ENCODE results near the gene DNASE1.
"Not testable (repeated sequence)": the region's sequence is repeated elsewhere in the genome, so short reads cannot be mapped to it uniquely, and the experiment has no call there.

DNASE1 gene

GRCh38 chr16:3654249-3654991 is at the start of gene DNASE1:
Gene DNASE1, plus strand, starts transcription at chr16:3654691. Its CDS starts 683 bp downstream, at chr16:3655374.
- Histone ChIP-seq H3K36me3 (replicated peaks) (peaks cover 62% of the 10 kb centered on the region), H3K9me3 (no peaks in the 10 kb centered on the region), H3K4me1 (0 out of 2 replicates have a peak, but pooled peaks cover 4% of the 10 kb centered on the region), H3K4me3 (no peak within 1 kb of the TSS), H3K27me3 (ENCODE audit: low read depth) (no peaks in the 10 kb centered on the region)
- in situ Hi-C loops (cut with MboI; ENCODE audit: low sequenced_read_pairs) = no loop called here
- DNase-seq (ENCODE audit: low spot score in 2 of 2) = peak; percentile 46 to 87

- Histone ChIP-seq H3K4me1 (peaks cover 5% of the 10 kb centered on the region; the same call in 1 of the 2 replicates), H3K9me3 (no peaks in the 10 kb centered on the region), H3K36me3 (replicated peaks) (peaks cover 13% of the 10 kb centered on the region), H3K4me3 (no peak overlapping the region), H3K27me3 (ENCODE audit: low read depth) (no peaks in the 10 kb centered on the region)
- no peak for DNase-seq (ENCODE audit: low spot score in 2 of 2)
- in situ Hi-C loops (cut with MboI; ENCODE audit: low sequenced_read_pairs) = no loop called here
Measured at GRCh38 chr16:3606441-3606840, 48.0 kb upstream of the DNASE1 start.

DNA sequence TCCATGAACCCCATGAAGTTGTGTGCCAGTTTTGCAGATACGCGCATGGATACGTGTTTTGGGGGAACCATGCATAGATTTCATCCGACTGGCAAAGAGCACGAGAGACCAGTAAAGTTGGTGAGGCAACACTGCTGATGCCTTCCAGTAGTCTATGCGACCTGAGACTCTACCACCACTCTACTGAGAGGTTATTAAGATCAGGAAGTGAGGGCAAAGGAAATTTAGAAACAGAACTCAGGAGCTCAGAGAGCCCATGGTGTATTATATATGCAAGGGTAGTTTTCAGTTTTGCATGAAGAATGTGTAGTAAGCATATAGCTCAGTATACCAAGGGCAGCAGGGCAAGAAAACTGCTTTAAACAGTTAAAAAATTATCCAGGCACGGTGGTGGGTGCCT is 47.3 kb upstream of the DNASE1 start:
- Histone ChIP-seq H3K4me1 (peaks cover 5% of the 10 kb centered on the region; the same call in 1 of the 2 replicates), H3K27me3 (ENCODE audit: low read depth) (no peaks in the 10 kb centered on the region), H3K4me3 (no peak overlapping the region), H3K36me3 (replicated peaks) (peaks cover 5% of the 10 kb centered on the region), H3K9me3 (no peaks in the 10 kb centered on the region)
- in situ Hi-C loops (cut with MboI; ENCODE audit: low sequenced_read_pairs) = no loop called here
- no peak for DNase-seq (ENCODE audit: low spot score in 2 of 2)

DNA sequence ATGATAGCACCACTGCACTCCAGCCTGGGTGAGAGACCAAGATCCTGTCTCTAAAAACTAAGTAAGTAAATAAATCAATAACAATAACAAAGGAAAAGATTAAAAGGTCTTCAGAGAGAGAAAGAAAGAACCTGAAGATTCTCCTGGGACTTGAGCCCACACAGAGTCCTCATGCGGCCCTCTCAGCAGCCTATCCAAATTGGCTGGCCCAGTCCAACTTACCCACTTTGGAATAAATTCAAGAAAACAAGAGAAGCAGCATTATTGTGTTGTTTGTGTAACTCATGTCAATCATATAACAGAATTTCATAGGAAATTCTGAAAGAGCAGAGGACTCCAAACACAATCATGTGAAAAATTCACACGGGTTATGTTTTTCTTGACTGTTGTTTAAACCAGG is 46.9 kb upstream of the DNASE1 start:
- H3K27me3 ChIP-seq (ENCODE audit: low read depth) = no peaks in the 10 kb centered on the region
- in situ Hi-C loops (cut with MboI; ENCODE audit: low sequenced_read_pairs) = no loop called here
- no peak for DNase-seq (ENCODE audit: low spot score in 2 of 2)

GRCh38 chr16:3608069-3608468 is 46.4 kb upstream of the DNASE1 start:
- in situ Hi-C loops (cut with MboI; ENCODE audit: low sequenced_read_pairs) = no loop called here
- no peak for DNase-seq (ENCODE audit: low spot score in 2 of 2)
- H3K9me3 ChIP-seq = no peaks in the 10 kb centered on the region
- H3K36me3 ChIP-seq (replicated peaks) = peaks cover 3% of the 10 kb centered on the region
- H3K4me1 ChIP-seq = peaks cover 9% of the 10 kb centered on the region; the same call in 1 of the 2 replicates
- no peak overlapping the region for H3K4me3 ChIP-seq
- H3K27me3 ChIP-seq (ENCODE audit: low read depth) = no peaks in the 10 kb centered on the region

More for the DNA sequence above, 46.9 kb upstream of the DNASE1 start:
- Histone ChIP-seq H3K9me3 (no peaks in the 10 kb centered on the region), H3K4me3 (no peak overlapping the region), H3K36me3 (replicated peaks) (peaks cover 4% of the 10 kb centered on the region), H3K4me1 (peaks cover 6% of the 10 kb centered on the region; the same call in 1 of the 2 replicates)

DNA sequence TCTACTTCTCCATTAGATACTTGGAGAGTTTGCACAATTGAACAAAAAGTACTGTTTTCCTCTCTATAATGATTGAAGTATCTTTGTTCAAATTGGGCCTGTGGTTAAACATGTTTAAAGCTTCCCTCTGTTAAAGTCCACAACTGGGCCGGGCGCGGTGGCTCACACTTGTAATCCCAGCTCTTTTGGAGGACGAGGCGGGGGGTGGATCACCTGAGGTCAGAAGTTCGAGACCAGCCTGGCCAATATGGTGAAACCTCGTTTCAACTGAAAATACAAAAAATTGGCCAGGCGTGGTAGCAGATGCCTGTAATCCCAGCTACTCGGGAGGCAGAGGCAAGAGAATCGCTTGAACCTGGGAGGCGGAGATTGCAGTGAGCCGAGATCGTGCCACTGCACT is 45.5 kb upstream of the DNASE1 start:
- H3K36me3 ChIP-seq (replicated peaks); H3K27me3 ChIP-seq (ENCODE audit: low read depth); in situ Hi-C loops (cut with MboI; ENCODE audit: low sequenced_read_pairs); H3K4me1 ChIP-seq; DNase-seq (ENCODE audit: low spot score in 2 of 2); H3K9me3 ChIP-seq; H3K4me3 ChIP-seq: not testable (repeated sequence)

DNA sequence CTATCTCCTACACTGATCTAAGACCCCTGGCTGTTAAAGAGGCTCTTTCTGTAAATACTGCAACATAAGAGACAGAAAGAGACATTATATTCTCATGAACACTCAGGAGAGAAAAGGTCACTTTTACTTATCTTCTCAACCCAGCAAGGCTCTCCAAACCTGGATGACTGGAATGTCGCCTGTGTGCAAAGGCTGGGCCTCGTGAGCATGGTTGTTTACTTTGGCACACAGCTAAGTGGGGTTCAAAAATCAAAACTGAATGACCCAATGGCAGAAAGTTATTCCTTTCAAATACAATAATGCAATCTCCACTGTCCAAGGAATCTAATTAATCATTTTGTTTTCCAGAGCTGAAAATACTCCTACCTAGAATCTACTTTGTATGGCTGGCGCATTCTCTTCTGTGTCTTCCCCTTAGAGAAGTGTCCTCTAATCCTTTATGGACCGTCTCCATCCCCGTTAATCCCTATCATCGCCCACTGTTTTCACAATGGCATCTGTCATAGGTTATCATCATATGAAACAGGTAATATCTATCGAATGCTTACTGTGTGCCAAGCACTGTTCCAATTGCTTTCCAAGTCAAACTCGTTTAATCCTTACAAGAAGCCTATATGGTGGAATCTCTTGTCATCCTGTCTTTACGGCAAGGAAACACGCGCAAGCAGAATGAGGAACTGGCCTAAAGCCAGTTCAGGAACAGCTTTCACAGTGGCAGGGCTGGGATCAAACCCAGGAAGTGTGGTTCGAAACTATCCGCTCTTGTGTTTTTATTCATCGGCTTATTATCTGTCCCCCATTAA is 44.4 kb upstream of the DNASE1 start:
- no peaks in the 10 kb centered on the region for H3K9me3 ChIP-seq
- in situ Hi-C loops (cut with MboI; ENCODE audit: low sequenced_read_pairs) = no loop called here
- H3K4me1 ChIP-seq = peaks cover 9% of the 10 kb centered on the region; the same call in 1 of the 2 replicates
- peak overlapping the region; percentile 99 for H3K4me3 ChIP-seq
- peaks cover 3% of the 10 kb centered on the region for H3K36me3 ChIP-seq (replicated peaks)
- no peak for DNase-seq (ENCODE audit: low spot score in 2 of 2)
- no peaks in the 10 kb centered on the region for H3K27me3 ChIP-seq (ENCODE audit: low read depth)

DNA sequence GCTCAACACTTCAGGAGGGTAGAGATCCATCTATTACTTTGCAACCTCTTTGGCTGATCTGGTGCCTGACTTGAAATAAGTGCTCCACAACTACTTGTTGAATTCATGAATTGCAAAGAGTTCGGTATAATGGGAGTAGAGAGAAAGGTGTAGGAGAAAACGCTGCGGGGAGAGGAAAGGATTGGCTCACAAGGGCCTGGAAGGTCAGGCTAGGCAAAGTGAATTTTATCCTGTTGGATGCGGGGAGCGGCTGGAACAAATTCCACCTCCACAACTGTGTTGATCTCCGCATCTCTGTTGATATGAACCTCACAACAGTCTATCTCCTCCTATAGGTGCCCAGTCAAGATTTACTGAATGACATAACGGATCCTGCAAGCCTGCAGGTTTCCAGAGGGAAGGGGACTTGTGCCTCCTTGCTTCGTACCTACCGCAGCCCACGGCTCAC is 43.8 kb upstream of the DNASE1 start:
- H3K4me3 ChIP-seq = peak overlapping the region; percentile 99
- peaks cover 9% of the 10 kb centered on the region; the same call in 1 of the 2 replicates for H3K4me1 ChIP-seq
- in situ Hi-C loops (cut with MboI; ENCODE audit: low sequenced_read_pairs) = no loop called here
- no peaks in the 10 kb centered on the region for H3K27me3 ChIP-seq (ENCODE audit: low read depth)
- peaks cover 3% of the 10 kb centered on the region for H3K36me3 ChIP-seq (replicated peaks)
- DNase-seq (ENCODE audit: low spot score in 2 of 2) = no peak
- no peaks in the 10 kb centered on the region for H3K9me3 ChIP-seq

DNA sequence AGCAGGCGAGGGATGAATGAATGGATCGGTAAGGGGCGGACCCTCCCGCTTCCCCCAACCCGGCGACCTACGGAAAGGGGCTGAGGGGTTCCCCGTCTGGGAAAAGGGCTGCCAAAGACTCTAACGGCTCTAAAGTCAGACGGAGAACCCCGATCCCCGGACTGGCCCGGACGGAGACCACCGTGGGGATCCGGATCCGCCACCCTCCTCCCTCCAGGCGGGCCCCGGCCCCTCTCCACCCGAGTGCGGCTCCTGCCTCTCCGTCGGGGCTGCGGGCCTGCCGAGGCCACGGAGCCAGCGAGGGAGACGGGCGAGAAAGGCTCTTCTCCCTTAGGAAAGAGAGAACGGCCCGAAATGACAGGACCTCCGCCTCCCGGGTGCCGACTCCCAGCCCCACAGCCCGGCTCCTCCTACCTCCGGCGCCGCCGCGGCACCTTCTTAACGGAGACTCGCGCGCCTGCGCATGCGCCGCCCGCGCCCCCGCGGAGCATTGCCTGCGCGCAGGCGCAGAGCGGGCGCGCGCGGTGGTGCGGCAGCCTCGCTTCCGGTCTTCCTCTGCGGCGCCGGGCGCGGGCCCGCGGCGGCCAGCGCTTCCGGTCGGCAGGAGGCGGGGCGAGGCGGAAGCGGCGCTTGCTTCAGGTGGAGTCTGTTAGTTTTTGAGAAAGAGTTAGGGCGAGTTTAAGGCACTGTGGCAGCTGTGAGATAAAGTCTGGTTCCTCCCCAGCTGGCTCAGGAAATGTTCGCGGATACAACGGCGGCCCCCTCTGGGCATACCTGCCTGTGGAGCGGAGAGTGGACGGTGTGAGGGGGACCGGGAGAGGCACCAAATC is 43.1 kb upstream of the DNASE1 start, which contains the start of gene SLX4:
Gene SLX4 (minus strand): TSS at position 461 of the 830 bp plus-strand sequence. CDS start 2,642 bp downstream, outside the sequence.
- H3K4me1 ChIP-seq = peaks cover 9% of the 10 kb centered on the region; the same call in 1 of the 2 replicates
- peak; percentile 90 to 91 for DNase-seq (ENCODE audit: low spot score in 2 of 2)

DNA sequence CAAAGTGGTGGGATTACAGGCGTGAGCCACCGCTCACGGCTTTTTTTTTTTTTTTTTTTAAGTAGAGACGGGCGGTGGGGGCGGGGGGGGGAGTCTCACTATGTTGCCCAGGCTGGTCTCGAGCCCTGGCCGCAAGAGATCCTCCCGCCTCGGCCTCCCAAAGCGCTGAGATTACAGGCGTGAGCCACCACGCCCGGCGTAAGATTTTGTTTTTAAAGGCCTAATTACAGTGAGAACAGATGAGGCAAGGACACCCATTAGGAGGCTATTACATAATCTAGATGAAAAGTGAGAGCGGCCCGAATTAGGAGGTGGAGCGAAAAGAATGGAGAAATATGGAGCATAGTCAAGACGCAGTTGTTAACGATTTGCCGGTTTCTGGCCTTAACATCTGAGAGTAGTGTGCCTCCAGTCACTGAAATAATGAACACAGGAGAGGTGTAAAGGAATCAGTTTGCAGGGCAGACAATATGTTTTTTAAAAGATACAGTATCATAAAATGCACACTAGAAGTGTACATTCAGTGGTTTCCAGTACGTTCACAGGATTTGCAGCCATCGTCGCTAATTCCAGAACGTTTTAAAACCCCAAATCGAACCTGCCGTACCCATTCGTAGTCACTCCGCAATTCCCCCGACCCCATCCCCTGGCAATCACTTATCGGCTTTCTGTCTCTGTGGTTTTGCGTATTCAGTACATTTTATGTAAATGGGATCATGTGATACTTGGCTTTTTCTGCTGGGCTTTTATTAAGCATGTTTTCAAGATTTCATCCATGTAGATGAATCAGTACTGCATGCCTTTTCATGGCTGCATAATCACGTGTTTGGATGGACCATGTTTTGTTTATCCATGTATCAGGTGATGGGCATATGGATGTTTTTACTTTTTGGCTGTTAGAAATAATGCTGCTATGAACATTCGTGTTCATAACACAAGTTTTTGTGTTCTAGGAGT is 41.7 kb upstream of the DNASE1 start:
- Histone ChIP-seq H3K4me3 (peak overlapping the region; percentile 99), H3K36me3 (replicated peaks) (peaks cover 3% of the 10 kb centered on the region), H3K27me3 (ENCODE audit: low read depth) (no peaks in the 10 kb centered on the region), H3K9me3 (no peaks in the 10 kb centered on the region), H3K4me1 (peaks cover 9% of the 10 kb centered on the region; the same call in 1 of the 2 replicates)
- in situ Hi-C loops (cut with MboI; ENCODE audit: low sequenced_read_pairs) = no loop called here
- no peak for DNase-seq (ENCODE audit: low spot score in 2 of 2)

More for the DNA sequence above, 43.1 kb upstream of the DNASE1 start, which contains the start of gene SLX4:
- in situ Hi-C loops (cut with MboI; ENCODE audit: low sequenced_read_pairs) = no loop called here
- peak within 1 kb of the TSS; percentile 99 for H3K4me3 ChIP-seq
- H3K36me3 ChIP-seq (replicated peaks) = peaks cover 3% of the 10 kb centered on the region
- no peaks in the 10 kb centered on the region for H3K27me3 ChIP-seq (ENCODE audit: low read depth)
- no peaks in the 10 kb centered on the region for H3K9me3 ChIP-seq

- no peaks in the 10 kb centered on the region; the same call in 1 of the 2 replicates for H3K36me3 ChIP-seq (replicated peaks)
- in situ Hi-C loops (cut with MboI; ENCODE audit: low sequenced_read_pairs) = no loop called here
- H3K4me1 ChIP-seq = no peaks in the 10 kb centered on the region
- no peak for DNase-seq (ENCODE audit: low spot score in 2 of 2)
- no peaks in the 10 kb centered on the region for H3K9me3 ChIP-seq
- H3K27me3 ChIP-seq (ENCODE audit: low read depth) = no peaks in the 10 kb centered on the region
- H3K4me3 ChIP-seq = no peak overlapping the region
Measured at GRCh38 chr16:3618769-3619141, 35.7 kb upstream of the DNASE1 start.

GRCh38 chr16:3623642-3624041 is 30.8 kb upstream of the DNASE1 start:
- in situ Hi-C loops (cut with MboI; ENCODE audit: low sequenced_read_pairs) = no loop called here
- Histone ChIP-seq H3K4me1 (peaks cover 14% of the 10 kb centered on the region), H3K4me3 (no peak overlapping the region), H3K36me3 (replicated peaks) (no peaks in the 10 kb centered on the region), H3K27me3 (ENCODE audit: low read depth) (no peaks in the 10 kb centered on the region), H3K9me3 (no peaks in the 10 kb centered on the region)
- DNase-seq (ENCODE audit: low spot score in 2 of 2) = no peak

All from HAP-1 (cell line).